Rectal smooth muscle tissue (tissue), 1 donor: ENCODE data around the gene ANKRD44.

Experiments used
- H3K27ac ChIP-seq: one replicate; pipeline ENCODE4 v1.7.0; 2013; ENCODE audit warnings: low read depth, low read length, inconsistent platforms
- H3K27me3 ChIP-seq: one replicate; pipeline ENCODE4 v1.7.0; 2013; ENCODE audit warnings: low read length; ENCODE audit not compliant: control insufficient read depth, insufficient read depth
- H3K36me3 ChIP-seq: one replicate; pipeline ENCODE4 v1.7.0; 2013; ENCODE audit warnings: low read length; ENCODE audit not compliant: control insufficient read depth, insufficient read depth
- H3K4me1 ChIP-seq: one replicate; pipeline ENCODE4 v1.7.0; 2013; ENCODE audit warnings: low read length; ENCODE audit not compliant: control insufficient read depth, insufficient read depth
- H3K4me3 ChIP-seq: one replicate; pipeline ENCODE4 v1.7.0; 2013; ENCODE audit warnings: low read length
- H3K9ac ChIP-seq: one replicate; pipeline ENCODE4 v1.7.0; 2013; ENCODE audit warnings: low read length

The ANKRD44 gene

GRCh38 chr2:197264332-197264731, 46.2 kb downstream of the ANKRD44 start:
- no peak overlapping the region for H3K9ac ChIP-seq
- H3K27ac ChIP-seq = peak overlapping the region; percentile 12
- H3K4me1 ChIP-seq = peaks cover 9% of the 10 kb centered on the region

DNA sequence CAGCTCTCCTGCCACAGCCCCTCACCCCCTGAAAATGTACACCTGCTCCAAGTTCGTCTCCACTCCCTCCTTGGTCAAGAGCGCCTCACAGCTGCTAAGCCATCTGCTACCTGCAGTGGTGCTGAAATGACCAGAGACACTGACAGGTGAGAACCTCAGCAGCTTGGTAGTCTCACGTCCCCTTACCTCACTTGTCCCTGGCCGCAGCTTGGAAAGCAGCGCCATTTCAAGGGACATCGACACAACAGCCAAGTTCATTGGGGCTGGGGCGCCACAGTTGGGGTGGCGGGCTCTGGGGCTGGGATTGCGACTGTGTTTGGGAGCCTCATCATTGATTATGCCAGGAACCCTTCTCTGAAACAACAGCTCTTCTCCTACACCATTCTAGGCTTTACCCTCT, 47.5 kb downstream of the ANKRD44 start:
- no peak overlapping the region for H3K9ac ChIP-seq
- H3K36me3 ChIP-seq = no peaks in the 10 kb centered on the region
- no peaks in the 10 kb centered on the region for H3K27me3 ChIP-seq
- H3K4me1 ChIP-seq = peaks cover 5% of the 10 kb centered on the region
- H3K4me3 ChIP-seq = no peak overlapping the region
- peak overlapping the region; percentile 33 for H3K27ac ChIP-seq

More at GRCh38 chr2:197264332-197264731, 46.2 kb downstream of the ANKRD44 start:
- no peak overlapping the region for H3K4me3 ChIP-seq
- H3K36me3 ChIP-seq = no peaks in the 10 kb centered on the region
- H3K27me3 ChIP-seq = no peaks in the 10 kb centered on the region

GRCh38 chr2:197261808-197262226, 48.8 kb downstream of the ANKRD44 start:
- Histone ChIP-seq H3K4me1 (peaks cover 6% of the 10 kb centered on the region), H3K4me3 (no peak overlapping the region), H3K27ac (peak overlapping the region; percentile 67)

GRCh38 chr2:197259470-197259999, 51.0 kb downstream of the ANKRD44 start:
- Histone ChIP-seq H3K4me3 (no peak overlapping the region), H3K27ac (no peak overlapping the region), H3K4me1 (peaks cover 26% of the 10 kb centered on the region), H3K36me3 (no peaks in the 10 kb centered on the region), H3K9ac (no peak overlapping the region), H3K27me3 (no peaks in the 10 kb centered on the region)

More at GRCh38 chr2:197261808-197262226, 48.8 kb downstream of the ANKRD44 start:
- Histone ChIP-seq H3K9ac (no peak overlapping the region), H3K27me3 (no peaks in the 10 kb centered on the region), H3K36me3 (no peaks in the 10 kb centered on the region)

- no peaks in the 10 kb centered on the region for H3K27me3 ChIP-seq
- H3K4me3 ChIP-seq = no peak overlapping the region
- no peak overlapping the region for H3K9ac ChIP-seq
- H3K36me3 ChIP-seq = no peaks in the 10 kb centered on the region
- H3K27ac ChIP-seq = no peak overlapping the region
- peaks cover 26% of the 10 kb centered on the region for H3K4me1 ChIP-seq
These were observed 52.0 kb downstream of the ANKRD44 start for GRCh38 chr2:197258580-197258979.

DNA sequence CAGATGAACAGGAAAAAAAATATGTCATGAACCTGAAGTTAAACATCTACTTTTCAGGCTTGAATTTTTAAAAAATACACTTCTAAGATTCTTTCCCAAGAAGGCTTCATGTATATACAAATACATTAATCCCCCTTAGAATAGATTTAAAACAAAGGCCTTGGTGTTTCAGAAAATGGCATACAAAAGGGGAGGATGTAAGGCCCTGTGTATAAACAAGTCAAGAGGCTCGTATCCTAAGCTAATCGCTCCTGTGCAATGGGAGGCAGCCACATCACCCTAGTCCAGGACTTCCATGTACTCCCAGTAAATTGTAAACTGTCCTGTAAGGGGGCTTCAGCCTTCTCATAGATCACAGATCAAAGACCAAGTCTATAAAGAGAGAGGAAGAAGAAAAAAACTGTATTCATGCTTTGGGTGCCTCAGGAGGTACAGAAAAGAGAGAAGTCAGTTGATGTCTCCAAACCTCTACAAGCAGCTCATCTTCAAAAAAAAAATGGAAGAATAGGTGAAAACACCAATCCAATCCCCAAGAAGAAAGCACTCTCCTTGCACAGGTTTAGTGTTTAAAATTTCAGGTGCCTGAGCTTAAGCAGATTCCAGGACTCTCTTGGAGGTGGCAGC, 53.9 kb downstream of the ANKRD44 start:
- H3K27ac ChIP-seq = peak overlapping the region; percentile 82
- peaks cover 24% of the 10 kb centered on the region for H3K4me1 ChIP-seq
- no peaks in the 10 kb centered on the region for H3K27me3 ChIP-seq
- no peak overlapping the region for H3K4me3 ChIP-seq
- H3K9ac ChIP-seq = no peak overlapping the region
- no peaks in the 10 kb centered on the region for H3K36me3 ChIP-seq

GRCh38 chr2:197256021-197256420, 54.6 kb downstream of the ANKRD44 start:
- Histone ChIP-seq H3K4me1 (peaks cover 24% of the 10 kb centered on the region), H3K9ac (no peak overlapping the region), H3K36me3 (no peaks in the 10 kb centered on the region), H3K27ac (peak overlapping the region; percentile 82), H3K4me3 (no peak overlapping the region), H3K27me3 (no peaks in the 10 kb centered on the region)

- no peaks in the 10 kb centered on the region for H3K36me3 ChIP-seq
- H3K9ac ChIP-seq = no peak overlapping the region
- peak overlapping the region; percentile 35 for H3K4me3 ChIP-seq
- peaks cover 24% of the 10 kb centered on the region for H3K4me1 ChIP-seq
- peak overlapping the region; percentile 82 for H3K27ac ChIP-seq
- H3K27me3 ChIP-seq = no peaks in the 10 kb centered on the region
These were observed 55.0 kb downstream of the ANKRD44 start for GRCh38 chr2:197255543-197255942.

DNA sequence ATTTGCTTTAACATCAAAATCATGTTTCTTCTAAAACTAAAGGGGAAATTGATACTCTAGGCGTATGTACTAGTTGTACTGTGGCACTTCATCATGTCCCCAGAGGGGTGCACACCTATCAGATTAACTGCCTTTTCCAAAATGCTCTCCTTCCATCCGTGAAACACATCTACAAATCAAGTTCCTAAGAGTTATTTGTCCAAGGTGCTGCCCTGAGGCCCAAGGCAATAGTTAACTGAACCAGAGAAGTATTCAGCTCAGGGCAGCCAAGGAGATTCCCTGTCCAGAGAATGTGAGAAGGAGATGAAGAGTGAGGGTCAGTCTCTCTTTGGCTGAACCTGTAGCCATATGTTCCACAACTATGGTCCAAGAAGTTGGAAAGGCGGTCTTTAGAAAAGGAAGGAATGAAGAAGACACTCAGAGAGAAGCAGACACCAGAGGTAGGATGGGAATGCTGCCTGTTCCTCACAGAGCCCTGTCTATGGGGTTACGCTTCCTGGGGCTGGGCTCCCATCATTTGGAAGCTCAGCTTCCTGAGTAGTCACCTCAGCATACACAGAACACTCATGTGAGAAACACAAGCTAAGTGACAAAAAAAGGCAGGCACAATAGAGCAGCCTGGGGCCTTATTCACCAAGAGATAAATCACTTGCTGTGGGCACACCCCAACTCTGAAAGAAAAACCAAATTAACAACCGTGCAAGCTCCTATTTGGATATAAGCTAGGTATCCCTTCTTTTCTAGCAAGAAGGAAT, 55.6 kb downstream of the ANKRD44 start:
- peaks cover 24% of the 10 kb centered on the region for H3K4me1 ChIP-seq
- no peaks in the 10 kb centered on the region for H3K27me3 ChIP-seq
- H3K4me3 ChIP-seq = peak overlapping the region; percentile 35
- peak overlapping the region; percentile 82 for H3K27ac ChIP-seq
- H3K36me3 ChIP-seq = no peaks in the 10 kb centered on the region
- no peak overlapping the region for H3K9ac ChIP-seq

DNA sequence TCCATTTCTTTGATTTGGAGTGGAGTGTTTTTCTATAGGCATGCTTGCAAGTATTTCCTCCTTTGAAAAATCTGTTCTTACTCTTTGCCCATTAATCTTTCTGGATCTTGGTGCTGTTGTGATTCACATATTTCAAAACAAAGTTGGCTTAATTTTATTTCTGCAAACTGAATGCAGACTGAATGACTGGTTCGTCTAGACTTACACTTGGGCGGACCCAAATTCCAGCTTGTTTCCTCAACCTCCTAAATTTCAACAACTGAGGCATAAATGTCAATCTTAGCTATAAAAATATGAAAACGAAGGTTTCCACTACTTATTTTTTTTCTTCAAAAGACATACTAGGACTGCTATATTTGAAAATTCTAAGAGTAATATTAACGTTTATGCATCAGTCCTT, 59.0 kb downstream of the ANKRD44 start:
- no peak overlapping the region for H3K27ac ChIP-seq
- H3K27me3 ChIP-seq = no peaks in the 10 kb centered on the region
- H3K36me3 ChIP-seq = no peaks in the 10 kb centered on the region
- no peak overlapping the region for H3K4me3 ChIP-seq
- peaks cover 24% of the 10 kb centered on the region for H3K4me1 ChIP-seq
- H3K9ac ChIP-seq = no peak overlapping the region

- no peak overlapping the region for H3K4me3 ChIP-seq
- no peak overlapping the region for H3K27ac ChIP-seq
- H3K36me3 ChIP-seq = no peaks in the 10 kb centered on the region
- peaks cover 19% of the 10 kb centered on the region for H3K4me1 ChIP-seq
- no peaks in the 10 kb centered on the region for H3K27me3 ChIP-seq
- H3K9ac ChIP-seq = no peak overlapping the region
These were observed 59.4 kb downstream of the ANKRD44 start for GRCh38 chr2:197251163-197251562.

DNA sequence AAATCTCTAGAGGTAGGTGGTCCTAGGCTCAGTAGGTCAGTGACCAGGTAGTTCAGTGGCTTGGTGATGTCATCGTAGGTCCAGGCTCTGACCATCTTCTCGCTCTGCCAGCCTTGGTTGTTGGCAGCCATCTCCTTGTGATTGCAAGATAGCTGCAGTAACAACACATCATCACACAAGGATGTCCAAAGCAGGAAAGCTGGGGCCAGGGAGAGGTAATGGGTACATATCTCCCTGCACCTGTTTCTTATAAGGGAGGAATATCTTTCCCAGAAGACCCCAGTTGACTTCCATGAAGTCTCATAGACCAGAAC, 60.5 kb downstream of the ANKRD44 start:
- Histone ChIP-seq H3K9ac (no peak overlapping the region), H3K36me3 (no peaks in the 10 kb centered on the region), H3K4me1 (peaks cover 11% of the 10 kb centered on the region), H3K27ac (no peak overlapping the region), H3K27me3 (no peaks in the 10 kb centered on the region), H3K4me3 (no peak overlapping the region)
